ENCODE data around the gene HAGH.

GRCh38 chr16:1769402-1770300 lies 57.0 kb downstream of the HAGH start:
- TF ChIP-seq CTCF (IDR thresholded peaks at IDR 0.05) (no peak), POLR2A (IDR thresholded peaks at IDR 0.05) (no peak), POLR2AphosphoS5 (IDR thresholded peaks at IDR 0.05) (no peak), EP300 (IDR thresholded peaks at IDR 0.05) (no peak)
